GM12875 (cell line): Measurements from ENCODE around the gene CCNYL1.
A peak's percentile ranks its signal among the peaks of the same experiment; 100 is the strongest.

ENCODE experiments used
- H3K4me3 ChIP-seq: one replicate; pipeline ENCODE4 v1.5.1; 2011; ENCODE audit warnings: low read depth, low read length, control low read depth
- TF ChIP-seq, protein P1 (sequence below): IDR thresholded peaks from 2 replicates; pipeline ENCODE4 v1.5.1; 2011; ENCODE audit warnings: low read depth, mild to moderate bottlenecking, control low read depth, inconsistent platforms, low read length, moderate library complexity, borderline replicate concordance; ENCODE audit not compliant: insufficient read depth

Gene CCNYL1

GRCh38 chr2:207743514-207743913 is 32.1 kb downstream of the CCNYL1 start:
- no peak overlapping the region for H3K4me3 ChIP-seq
- TF ChIP-seq, protein P1, sequence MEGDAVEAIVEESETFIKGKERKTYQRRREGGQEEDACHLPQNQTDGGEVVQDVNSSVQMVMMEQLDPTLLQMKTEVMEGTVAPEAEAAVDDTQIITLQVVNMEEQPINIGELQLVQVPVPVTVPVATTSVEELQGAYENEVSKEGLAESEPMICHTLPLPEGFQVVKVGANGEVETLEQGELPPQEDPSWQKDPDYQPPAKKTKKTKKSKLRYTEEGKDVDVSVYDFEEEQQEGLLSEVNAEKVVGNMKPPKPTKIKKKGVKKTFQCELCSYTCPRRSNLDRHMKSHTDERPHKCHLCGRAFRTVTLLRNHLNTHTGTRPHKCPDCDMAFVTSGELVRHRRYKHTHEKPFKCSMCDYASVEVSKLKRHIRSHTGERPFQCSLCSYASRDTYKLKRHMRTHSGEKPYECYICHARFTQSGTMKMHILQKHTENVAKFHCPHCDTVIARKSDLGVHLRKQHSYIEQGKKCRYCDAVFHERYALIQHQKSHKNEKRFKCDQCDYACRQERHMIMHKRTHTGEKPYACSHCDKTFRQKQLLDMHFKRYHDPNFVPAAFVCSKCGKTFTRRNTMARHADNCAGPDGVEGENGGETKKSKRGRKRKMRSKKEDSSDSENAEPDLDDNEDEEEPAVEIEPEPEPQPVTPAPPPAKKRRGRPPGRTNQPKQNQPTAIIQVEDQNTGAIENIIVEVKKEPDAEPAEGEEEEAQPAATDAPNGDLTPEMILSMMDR, result no peak

- TF ChIP-seq, protein P1, result no peak
Measured at GRCh38 chr2:207744050-207744449, 32.6 kb downstream of the CCNYL1 start.

DNA sequence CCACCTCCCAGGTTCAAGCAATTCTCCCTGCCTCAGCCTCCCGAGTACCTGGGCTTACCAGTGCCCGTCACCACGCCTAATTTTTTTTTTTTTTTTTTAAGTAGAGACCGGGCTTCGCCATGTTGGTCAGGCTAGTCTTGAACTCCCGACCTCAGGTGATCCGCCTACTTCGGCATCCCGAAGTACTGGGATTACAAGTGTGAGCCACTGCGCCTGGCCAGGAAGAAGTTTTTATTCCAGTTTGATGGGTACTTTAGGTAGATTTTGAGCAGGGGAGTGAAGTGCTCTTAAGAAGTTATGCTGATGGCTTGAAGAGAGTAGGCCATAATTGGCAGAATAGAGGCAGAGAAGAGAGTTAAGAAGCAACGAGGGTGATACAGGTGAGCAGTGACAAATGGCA is 33.0 kb downstream of the CCNYL1 start:
- H3K4me3 ChIP-seq, result no peak overlapping the region
- TF ChIP-seq, protein P1, result no peak

More at GRCh38 chr2:207744050-207744449, 32.6 kb downstream of the CCNYL1 start:
- no peak overlapping the region for H3K4me3 ChIP-seq

DNA sequence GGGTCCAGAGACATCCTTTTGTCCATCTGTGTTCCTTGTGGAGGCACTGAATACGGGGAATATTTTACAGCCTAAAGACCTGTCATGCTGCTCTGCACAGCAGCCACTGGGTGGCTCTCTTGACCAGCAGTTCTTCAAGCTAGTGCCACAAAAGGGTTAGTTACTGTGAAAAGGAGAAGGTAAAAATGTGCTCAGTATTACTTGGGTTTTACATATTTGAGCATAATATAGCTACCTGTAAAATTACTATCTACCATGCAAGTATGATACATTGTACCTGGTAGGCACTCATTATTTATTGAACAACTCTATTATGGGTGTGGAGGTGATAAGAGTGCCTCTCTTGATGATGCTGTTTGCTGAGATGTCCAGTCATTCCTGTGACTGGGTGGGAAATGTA is 34.7 kb downstream of the CCNYL1 start:
- no peak overlapping the region for H3K4me3 ChIP-seq
- TF ChIP-seq, protein P1, result peak; percentile 84

- TF ChIP-seq, protein P1, result no peak
- no peak overlapping the region for H3K4me3 ChIP-seq
Measured at GRCh38 chr2:207747653-207748560, 36.5 kb downstream of the CCNYL1 start.

DNA sequence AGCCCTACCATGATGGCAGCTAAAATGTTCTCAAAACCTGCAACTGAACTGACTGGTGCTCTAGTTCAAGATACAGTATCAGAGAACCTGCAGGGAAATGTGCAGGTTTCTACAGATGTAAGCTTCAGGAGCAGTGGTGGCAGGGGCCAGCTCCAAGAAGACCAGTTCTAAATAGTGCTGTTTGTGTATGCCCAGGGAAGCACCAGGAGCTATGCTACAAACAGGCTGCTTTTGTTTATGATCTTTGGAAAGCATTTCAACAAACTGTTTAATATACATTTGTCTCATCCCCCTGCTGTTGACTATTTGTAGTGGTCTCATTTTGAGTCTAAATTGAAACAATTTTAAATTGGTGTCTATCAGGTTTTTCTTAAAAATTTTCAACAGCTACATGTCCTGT is 37.6 kb downstream of the CCNYL1 start:
- TF ChIP-seq, protein P1, result no peak
- H3K4me3 ChIP-seq, result no peak overlapping the region

GRCh38 chr2:207749873-207750272 is 38.4 kb downstream of the CCNYL1 start:
- TF ChIP-seq, protein P1, result no peak
- no peak overlapping the region for H3K4me3 ChIP-seq
